Measurements from ENCODE around the gene BMAL2. TPM values are rescaled to one million over a fixed set of nuclear protein-coding genes. Genes with fewer than 3 reads are reported as not detected.
A peak's percentile ranks its signal among the peaks of the same experiment; 100 is the strongest.

Gene BMAL2
- total RNA-seq, 1 experiment from 2014 or later: 23.1 TPM

- H4K91ac ChIP-seq (ENCODE audit: insufficient read length, low read depth, low read length): no peak overlapping the region
- H3T11ph ChIP-seq (ENCODE audit: low read length): no peak overlapping the region
- no peak overlapping the region for H4K5ac ChIP-seq (ENCODE audit: insufficient read length, low read depth, low read length)
- H3K56ac ChIP-seq (ENCODE audit: insufficient read length, low read depth, low read length): no peak overlapping the region
- H3K4me3 Mint-ChIP-seq: no peak overlapping the region
- no peaks in the 10 kb centered on the region for H3K9me3 ChIP-seq (ENCODE audit: control insufficient read depth, low read depth, low read length)
- H3K9ac ChIP-seq (ENCODE audit: extremely low read depth, insufficient read length, low read length): no peak overlapping the region
- no peak overlapping the region for H2BK15ac ChIP-seq (ENCODE audit: low read depth, low read length)
- no peak overlapping the region for H3K4ac ChIP-seq (ENCODE audit: low read depth, low read length)
- H2BK20ac ChIP-seq (ENCODE audit: low read depth, low read length, poor library complexity, severe bottlenecking): no peak overlapping the region
- H3K27me3 Mint-ChIP-seq (ENCODE audit: low read depth): no peaks in the 10 kb centered on the region
- H3K4me2 ChIP-seq (ENCODE audit: insufficient read depth, insufficient read length, low read length): no peak overlapping the region
- no peak overlapping the region for H2AFZ ChIP-seq (ENCODE audit: low read length)
- peak overlapping the region in 2 of 3 experiments; percentile 8 to 66; a peak in 4 of 7 replicates for H3K27ac Mint-ChIP-seq
- H3K27me3 ChIP-seq (ENCODE audit: insufficient read depth, low read length): no peaks in the 10 kb centered on the region
- no peaks in the 10 kb centered on the region for H3K9me3 Mint-ChIP-seq
- WGBS (ENCODE audit: extremely low coverage, insufficient read length, low lambda C conversion rate): no CpG with 5 or more reads among the region's 4 CpGs
- H2AK5ac ChIP-seq (ENCODE audit: insufficient read length, low read length): no peak overlapping the region
- H2BK5ac ChIP-seq (ENCODE audit: insufficient read length, low read length): no peak overlapping the region
- H4K8ac ChIP-seq (replicated peaks; ENCODE audit: insufficient read length, low read depth, low read length): no peak overlapping the region
- H3K23me2 ChIP-seq (ENCODE audit: insufficient read length, low read depth, low read length, poor library complexity, severe bottlenecking): no peaks in the 10 kb centered on the region
- peaks cover 0 to 2% (median 0%) of the 10 kb centered on the region in 3 experiments; a peak in 1 of 7 replicates for H3K36me3 Mint-ChIP-seq (ENCODE audit: insufficient read depth in 1 of 3, low read depth in 3 of 3)
- no peak for TF ChIP-seq CTCF (conservative IDR thresholded peaks at IDR 0.05)
- no peak overlapping the region for H2BK120ac ChIP-seq (ENCODE audit: low read depth, low read length, poor library complexity, severe bottlenecking)
- H4K20me1 ChIP-seq (ENCODE audit: control insufficient read depth, insufficient read depth, insufficient read length): no peaks in the 10 kb centered on the region
- no peak overlapping the region for H3K23ac ChIP-seq (ENCODE audit: insufficient read length, low read depth, low read length)
- DNase-seq: no peak
- no peak overlapping the region for H3K18ac ChIP-seq (ENCODE audit: insufficient read length, low read depth, low read length)
- H3K79me2 ChIP-seq (ENCODE audit: insufficient read depth, low read length): no peaks in the 10 kb centered on the region; the same call in 1 of the 2 replicates
- H3K4me1 ChIP-seq (ENCODE audit: insufficient read depth, low read length): peaks cover 5% of the 10 kb centered on the region; the same call in 1 of the 2 replicates
- peaks cover 39 to 54% of the 10 kb centered on the region in 2 experiments for H3K4me1 Mint-ChIP-seq
- no peaks in the 10 kb centered on the region for H3K79me1 ChIP-seq (ENCODE audit: insufficient read depth, low read depth, low read length, poor library complexity, severe bottlenecking)
- no peak overlapping the region for H3K14ac ChIP-seq (ENCODE audit: insufficient read depth, low read length)
- H2BK12ac ChIP-seq (ENCODE audit: insufficient read length, low read depth, low read length): no peak overlapping the region
- no peak overlapping the region for H3K27ac ChIP-seq (ENCODE audit: insufficient read length, low read depth, low read length)
Observed at GRCh38 chr12:27290501-27291168, 42.0 kb upstream of the BMAL2 start.
